HG03175 (cell line): ENCODE data around the gene MYL6B.
"Not testable (repeated sequence)": the region's sequence is repeated elsewhere in the genome, so short reads cannot be mapped to it uniquely, and the experiment has no call there.

Source experiments
- ATAC-seq: cut with Tn5 transposase; IDR thresholded peaks from one replicate; pipeline ENCODE4 v1.9.1; 2021; ENCODE audit warnings: mild to moderate bottlenecking, moderate library complexity; ENCODE audit not compliant: unreplicated experiment

The MYL6B gene

DNA sequence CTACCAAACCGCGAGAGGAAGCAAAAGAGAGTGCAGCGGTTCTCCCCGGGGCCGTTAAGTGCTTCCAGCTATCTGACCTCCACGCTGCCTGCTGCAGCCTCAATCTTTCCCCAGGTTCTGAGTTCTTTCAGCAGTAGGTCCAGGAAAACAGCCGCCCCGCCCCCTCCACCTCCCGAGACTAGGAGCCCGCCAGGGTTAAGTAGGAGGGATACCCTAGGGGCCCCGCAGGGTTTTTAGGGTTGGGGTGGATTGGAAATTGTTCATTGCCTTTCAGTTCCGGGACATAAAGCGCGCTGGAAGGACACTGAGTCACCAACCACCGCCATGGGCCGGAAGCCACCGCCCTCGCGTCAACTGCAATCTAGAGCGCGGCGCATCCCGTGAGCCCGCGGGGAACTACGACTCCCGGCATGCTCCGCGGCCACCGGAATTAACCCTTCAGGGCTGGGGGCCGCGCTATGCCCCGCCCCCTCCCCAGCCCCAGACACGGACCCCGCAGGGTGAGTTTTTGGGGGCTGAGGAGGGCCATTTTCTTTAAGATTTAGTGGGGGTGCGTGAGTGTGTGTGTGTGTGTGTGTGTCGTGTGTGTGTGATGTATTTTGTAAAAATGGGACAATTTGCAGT, at the start of gene MYL6B:
MYL6B (plus strand) TSS at position 456 of the 624 bp plus-strand sequence. CDS start 1,332 bp downstream, outside the sequence.
- peak; percentile 90 for ATAC-seq

DNA sequence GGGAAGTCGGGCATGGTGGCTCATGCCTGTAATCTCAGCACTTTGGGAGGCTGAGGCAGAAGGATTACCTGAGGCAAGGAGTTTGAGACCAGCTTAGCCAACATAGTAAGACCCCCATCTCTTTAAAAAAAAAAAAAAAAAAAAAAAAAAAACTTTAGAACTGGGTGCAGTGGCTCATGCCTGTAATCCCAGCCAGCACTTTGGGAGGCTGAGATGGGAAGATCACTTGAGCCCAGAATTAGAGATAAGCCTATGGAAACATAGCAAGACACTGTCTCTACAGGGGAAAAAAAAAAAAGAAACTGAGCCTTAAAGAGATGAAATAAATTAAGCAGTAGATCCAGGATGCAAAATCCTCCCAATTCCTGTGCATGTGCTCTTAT, 49.7 kb upstream of the MYL6B start:
- ATAC-seq = no peak

DNA sequence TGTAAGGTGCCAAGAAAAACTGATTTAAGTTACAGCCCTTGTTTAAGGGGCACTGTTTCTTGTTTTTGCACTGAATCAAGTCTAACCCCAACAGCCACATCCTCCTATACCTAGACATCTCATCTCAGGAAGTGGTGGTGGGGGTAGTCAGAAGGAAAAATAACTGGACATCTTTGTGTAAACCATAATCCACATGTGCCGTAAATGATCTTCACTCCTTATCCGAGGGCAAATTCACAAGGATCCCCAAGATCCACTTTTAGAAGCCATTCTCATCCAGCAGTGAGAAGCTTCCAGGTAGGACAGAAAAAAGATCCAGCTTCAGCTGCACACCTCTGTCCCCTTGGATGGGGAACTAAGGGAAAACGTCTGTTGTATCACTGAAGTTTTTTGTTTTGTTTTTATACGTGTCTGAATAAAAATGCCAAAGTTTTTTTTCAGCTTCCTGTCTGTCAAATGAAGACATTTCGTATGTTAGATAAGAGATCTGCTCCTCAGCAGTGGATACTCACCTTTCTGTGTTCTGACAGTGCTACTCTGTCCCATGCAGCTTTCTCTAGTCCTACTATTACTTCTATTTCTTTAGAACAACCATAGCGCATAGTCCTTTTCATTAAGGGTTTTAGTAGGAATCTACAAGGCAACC, 49.2 kb upstream of the MYL6B start:
- ATAC-seq = no peak

DNA sequence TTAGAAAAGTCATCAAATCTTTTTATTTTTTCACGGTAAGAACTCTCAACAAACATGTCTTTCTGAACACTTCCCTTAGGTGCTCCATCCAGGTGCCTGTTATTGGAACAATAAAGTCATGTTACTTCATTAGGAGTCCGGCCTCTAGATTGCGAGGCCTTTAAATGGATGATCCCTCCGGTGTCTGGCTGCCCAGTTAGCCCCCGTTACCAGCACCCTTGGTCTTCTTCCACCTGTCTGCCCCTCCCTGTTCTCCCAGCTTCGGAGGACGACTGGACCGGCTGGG, 48.6 kb upstream of the MYL6B start:
- ATAC-seq = no peak

DNA sequence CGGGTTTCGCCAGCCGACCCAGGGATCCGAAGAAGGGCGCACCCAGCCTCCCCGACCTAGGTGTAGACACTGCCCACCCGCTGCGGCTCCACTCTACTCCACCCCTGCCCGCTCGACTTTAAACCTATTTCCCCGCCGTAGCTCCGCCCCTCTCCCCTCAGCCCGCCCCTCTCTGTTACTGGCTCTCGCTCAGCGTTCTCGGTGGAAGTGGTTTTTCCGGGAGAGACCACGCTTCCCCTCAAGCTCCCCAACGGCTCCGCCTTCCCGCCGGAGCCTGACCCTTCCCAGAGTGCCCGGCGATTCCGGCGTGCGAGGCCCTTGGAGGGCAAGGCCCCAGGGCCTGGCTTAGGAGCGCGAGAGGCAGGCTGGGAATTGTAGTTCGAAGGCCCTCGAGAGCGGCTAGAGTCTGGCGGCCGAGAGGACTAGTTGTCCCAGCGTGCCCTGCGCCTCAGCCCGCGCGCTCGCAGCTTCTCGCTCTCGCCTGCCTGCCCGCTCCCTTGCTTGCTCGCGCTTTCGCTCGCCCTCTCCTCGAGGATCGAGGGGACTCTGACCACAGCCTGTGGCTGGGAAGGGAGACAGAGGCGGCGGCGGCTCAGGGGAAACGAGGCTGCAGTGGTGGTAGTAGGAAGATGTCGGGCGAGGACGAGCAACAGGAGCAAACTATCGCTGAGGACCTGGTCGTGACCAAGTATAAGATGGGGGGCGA, 48.1 kb upstream of the MYL6B start, which contains the start of gene PA2G4:
PA2G4 (plus strand) TSS at position 451 of the 706 bp plus-strand sequence; CDS start at position 630, 179 bp downstream.
- ATAC-seq = peak; percentile 97

DNA sequence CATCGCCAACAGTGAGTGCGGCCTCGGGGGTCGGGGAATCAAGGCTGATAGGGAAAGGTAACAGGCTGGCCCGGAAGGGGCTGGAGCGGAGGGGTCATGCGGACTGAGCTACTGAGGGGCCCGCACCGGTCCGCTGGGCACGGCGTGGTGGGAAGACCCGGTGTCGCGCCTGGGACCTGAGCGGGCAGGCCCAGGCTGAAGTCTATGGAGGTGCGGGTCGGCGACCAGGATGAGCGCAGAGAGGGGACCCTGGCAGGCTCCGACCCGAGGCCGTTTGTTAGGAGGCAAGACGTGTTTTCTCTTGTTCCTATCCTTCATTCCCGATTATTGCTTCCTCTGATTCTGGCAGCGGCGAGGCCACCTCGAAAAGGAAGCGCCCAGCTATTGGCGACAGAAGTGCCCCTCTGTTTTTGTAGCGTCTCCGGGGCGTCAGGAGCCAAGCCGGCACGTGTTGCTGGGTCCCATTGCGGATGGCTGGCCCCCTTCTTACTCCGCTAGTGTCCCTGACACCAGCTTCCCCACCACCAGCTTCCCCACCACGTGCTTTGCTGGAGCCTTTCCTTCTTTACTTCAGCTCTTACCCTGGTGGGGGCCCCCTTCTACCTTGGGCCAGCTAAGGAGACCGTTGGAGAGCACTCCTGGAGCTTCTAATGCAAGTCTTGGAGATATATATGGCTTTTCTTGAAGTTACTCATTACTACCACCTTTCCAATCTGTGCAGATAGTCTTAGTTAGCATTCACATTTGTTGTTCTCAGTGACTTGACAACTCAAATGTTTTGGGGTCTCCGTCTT, 47.4 kb upstream of the MYL6B start:
- peak; percentile 17 for ATAC-seq

DNA sequence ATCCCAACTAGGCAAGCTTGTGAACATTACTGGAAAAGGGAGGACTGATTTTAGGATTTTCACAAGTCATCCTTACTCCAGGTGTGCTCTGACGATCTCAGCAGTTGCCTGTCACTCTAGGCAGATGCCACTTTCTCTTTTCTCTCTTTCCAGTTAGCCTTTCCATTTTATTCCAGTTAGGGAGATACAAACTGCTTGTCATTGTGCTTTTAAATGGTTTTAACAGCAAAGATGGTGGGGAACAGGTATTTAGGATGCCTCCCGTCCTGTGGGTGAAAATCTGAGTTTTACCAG, 46.8 kb upstream of the MYL6B start:
- no peak for ATAC-seq

DNA sequence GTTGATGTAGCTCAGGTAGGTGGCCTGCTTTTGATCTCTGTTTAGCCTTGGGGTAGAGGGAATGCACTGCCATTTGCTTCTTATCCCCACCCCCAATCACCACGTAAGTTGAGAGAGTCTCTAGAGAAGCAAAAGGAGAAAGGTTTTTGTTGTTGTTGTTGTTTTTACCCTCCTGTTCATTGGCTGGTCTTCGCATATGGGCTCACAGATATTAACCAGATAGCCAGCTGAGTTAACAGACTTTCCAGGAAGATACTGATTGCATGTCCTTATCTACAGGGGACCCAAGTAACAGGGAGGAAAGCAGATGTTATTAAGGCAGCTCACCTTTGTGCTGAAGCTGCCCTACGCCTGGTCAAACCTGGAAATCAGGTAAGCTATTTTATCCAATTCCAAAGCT, 45.1 kb upstream of the MYL6B start:
- no peak for ATAC-seq

DNA sequence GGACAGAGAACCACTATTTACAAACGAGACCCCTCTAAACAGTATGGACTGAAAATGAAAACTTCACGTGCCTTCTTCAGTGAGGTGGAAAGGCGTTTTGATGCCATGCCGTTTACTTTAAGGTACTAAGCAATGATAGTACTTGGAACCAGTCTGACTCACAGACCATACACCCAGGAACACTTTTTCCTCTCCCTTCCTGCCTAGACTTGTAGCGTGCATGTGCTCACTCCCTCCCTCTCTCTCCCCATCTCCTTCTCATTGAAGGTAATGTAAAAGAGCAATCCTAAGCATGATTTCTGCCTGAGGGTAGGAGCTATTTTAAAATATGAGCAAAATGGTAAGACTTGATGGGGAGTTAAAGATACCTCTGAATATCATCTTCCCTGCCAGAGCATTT, 41.8 kb upstream of the MYL6B start:
- no peak for ATAC-seq

DNA sequence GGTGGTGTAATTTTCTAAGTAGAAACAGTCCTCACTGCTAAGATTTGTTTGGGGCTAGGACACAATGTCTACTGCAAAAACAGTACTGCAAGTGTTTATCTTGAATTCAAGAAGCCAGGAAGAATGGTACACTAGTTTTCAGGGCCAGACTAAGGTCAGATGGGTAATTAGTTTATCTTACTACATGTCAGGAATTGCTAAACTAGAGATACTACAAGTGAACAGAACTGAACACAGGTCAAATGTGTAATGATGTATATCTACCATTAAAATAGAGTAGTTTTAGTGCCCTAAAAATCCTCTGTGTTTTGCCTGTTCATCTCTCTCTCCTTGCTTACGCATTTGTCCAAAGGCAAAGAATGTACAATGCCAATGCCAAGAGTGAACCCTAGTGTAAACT, 38.3 kb upstream of the MYL6B start:
- no peak for ATAC-seq

DNA sequence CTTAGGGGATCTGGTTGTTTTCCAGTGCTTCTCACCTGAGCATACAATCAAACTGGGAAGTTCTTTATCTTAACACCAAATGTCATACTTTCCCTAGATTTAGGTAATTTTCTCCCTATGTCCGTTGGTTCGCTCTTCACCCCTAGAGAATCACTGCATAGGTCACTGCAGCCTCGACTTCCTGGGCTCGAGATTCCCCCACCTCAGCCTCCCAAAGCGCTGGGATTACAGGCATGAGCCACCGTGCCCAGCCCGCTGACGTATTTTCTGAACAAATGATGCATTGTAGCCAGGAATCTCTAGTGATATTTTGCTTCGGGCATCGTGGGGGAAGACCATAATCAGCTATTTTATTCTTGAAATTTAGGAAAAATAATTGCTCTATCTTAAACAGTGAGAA, 37.1 kb upstream of the MYL6B start:
- ATAC-seq = no peak

DNA sequence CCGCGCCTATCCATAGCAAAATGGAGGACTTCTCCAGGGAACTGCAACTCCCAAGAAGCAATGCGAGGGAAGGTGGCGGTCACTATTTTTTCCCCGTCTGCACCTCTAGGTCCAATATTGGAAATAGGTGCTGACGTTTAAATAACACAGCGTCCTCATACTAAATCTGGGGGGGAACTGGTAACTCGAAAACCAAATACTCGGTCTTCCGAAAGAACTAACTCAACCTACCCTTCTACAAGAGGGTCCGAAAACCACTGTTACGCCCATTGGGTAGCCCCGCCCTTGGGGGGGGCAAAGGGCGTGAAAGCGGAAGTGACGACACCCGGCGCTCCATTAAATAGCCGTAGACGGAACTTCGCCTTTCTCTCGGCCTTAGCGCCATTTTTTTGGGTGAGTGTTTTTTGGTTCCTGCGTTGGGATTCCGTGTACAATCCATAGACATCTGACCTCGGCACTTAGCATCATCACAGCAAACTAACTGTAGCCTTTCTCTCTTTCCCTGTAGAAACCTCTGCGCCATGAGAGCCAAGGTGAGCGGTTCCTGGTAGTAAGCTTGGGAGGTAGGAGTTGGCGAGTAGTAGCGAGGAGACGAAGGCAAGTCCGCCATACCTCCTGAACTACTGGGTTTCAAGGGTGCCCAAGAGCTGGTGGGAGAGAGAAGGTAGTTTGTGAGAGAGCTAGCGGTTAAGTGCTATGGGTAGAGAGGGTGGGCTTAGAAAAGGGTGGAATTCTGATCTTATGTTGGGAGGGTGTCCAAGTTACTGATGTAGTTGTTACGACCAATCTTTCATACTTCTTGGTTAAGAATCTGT, 35.9 kb upstream of the MYL6B start, which contains the start of gene RPL41:
RPL41 (plus strand) TSS at position 367 of the 815 bp plus-strand sequence.
- peak; percentile 40 for ATAC-seq

DNA sequence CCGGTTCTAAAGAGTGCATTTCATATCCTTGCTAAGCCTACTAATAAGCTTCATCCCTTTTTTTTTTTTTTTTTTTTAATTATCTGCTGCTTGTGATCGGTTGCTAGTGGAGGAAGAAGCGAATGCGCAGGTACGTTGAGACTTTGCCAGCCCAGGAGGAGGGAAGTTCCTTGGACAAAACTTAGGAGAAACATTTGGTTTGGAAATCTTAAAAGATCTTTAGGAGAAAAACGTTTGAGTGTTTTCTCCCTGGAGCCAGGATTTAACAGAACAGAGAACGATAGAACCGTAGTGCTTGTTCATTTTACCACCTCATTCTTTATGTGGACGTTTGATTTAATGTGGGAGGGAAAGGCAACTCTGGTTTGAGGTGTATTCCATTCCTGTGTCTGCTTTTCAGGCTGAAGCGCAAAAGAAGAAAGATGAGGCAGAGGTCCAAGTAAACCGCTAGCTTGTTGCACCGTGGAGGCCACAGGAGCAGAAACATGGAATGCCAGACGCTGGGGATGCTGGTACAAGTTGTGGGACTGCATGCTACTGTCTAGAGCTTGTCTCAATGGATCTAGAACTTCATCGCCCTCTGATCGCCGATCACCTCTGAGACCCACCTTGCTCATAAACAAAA, 35.2 kb upstream of the MYL6B start:
- ATAC-seq = not testable (repeated sequence)

DNA sequence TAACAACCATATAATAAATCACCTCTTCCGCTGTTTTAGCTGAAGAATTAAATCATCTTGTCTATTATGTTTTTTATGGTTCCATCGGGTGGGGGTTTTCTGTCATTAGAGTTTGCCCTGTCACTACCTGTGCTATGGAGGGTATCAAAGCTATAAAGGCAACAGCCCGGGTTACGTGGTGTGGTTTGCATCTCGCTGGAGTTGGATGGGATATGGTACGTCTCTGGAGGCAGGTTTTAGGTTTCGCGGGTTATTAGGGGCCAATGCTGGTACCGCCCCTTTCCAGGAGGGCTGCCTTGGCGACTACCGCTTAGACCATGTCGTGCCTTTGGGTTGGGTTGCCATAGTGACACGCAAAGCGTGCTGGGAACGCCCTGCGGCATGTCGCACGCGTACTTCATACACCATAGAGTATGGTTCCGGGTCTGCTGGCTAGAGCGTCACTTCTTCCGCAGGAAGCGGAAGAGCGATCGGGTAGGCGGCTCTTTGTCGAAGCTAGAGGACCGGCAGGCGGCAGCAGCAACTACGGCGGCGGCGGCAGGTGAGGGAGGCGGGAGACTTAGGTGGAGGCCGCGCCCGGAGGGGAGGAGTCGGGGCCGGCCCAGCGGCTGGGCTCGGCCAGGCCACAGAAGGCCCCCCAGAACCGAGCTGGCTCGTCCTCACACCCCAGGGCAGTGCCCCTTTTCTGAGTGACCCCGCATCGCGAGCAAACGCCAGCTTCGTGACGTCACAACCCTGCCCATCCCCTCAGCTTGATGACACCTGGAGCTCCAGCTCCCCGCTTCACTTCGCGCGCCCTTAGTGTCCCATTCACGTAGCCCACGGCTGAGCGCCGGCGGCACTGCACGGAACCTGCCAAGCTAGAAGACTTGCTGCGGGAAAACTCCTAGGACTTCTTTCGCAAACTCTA, 34.4 kb upstream of the MYL6B start, which contains the start of gene ZC3H10:
ZC3H10 (plus strand) TSS at position 489 of the 910 bp plus-strand sequence. CDS start 2,297 bp downstream, outside the sequence.
- peak; percentile 85 for ATAC-seq

DNA sequence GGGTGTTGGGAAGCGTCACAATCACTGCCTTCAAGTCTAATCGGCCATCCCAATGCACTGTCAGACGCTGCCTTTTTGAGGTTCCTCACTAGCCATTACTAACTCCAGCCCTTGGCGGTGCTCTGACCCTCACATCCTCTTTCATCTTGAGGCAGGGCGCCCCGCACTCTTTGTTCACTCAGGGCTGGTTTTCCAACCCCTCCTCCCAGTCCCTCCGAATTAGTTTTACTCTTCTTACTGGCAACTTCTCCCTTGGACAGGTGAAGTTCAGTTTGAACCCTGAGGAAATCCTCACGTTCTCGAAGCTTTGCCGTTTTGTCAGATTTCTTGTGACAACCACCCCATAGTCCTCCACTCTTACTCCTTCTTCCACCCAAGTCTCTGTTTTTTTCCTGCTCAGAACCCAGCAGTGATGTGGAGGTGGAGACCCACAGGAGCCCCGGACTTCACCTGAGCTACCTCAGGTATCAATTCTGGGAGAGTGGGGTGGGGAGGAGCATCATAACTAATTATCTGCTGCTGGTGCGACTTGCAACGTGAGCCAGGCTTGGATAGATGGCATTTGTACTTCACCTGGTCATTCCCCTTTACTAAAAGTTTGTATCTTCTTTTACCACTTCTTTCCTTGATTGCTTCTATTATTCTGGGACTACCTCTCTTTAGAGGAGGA, 33.6 kb upstream of the MYL6B start:
- no peak for ATAC-seq

DNA sequence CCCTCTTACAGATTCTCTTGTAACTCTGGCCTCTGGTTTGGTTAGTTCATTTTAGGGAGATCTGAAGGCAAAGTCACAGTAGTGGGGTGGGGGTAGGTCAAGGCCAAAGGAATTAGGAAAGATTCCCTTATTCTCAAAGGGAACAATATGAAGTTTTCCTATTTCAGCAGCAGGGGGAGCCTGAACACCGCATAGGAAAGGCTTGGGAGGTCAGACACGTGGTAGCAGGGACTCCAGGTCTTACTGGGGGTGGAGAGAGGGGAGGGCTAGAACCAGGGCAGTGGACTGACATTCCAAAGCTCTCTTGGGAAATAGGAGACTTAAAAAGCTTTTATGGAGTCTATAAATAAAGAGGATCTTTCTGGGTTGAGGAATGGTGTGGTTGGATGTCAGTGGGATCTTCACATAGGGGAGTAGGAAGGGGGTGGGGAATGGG, 33.0 kb upstream of the MYL6B start:
- no peak for ATAC-seq

DNA sequence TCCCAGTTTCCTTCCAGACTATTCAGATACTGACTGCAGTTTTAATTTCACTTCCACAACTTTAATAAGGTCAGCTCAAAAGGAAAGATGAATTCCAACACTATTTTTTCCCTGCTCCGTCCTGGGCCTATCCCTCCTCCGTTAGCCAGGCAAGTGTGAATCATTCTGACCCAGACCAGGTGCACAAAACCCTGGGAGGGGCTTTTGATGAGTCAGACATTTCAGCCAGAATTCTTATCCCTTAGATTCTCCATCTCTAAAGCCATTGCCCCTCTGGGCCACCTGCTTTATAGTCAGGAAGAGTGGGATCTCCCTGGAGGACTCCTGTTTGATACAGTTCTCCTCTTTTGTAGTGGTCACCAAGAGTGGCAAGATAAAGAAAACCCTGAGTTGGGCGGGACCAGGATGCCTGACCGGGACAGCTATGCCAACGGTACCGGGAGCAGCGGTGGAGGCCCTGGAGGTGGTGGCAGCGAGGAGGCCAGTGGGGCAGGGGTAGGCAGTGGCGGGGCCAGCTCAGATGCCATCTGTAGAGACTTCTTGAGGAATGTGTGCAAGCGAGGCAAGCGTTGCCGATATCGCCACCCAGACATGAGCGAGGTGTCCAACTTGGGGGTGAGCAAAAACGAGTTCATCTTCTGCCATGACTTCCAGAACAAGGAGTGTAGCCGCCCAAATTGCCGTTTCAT, 32.1 kb upstream of the MYL6B start:
- no peak for ATAC-seq
